K562 (cell line): ENCODE data around the gene LSM4. TPM values are rescaled to one million over a fixed set of nuclear protein-coding genes. Genes with fewer than 3 reads are reported as not detected.

Experiments
- ARID1B ChIP-seq: fragments of 450-650 bp; IDR thresholded peaks from 2 replicates; pipeline ENCODE4 v1.6.1; 2016; ENCODE audit warnings: antibody characterized with exemption, mild to moderate bottlenecking, inconsistent platforms
- EGR1 ChIP-seq: fragments of 450-650 bp; conservative IDR thresholded peaks from 2 replicates; pipeline ENCODE4 v1.6.1; 2017; ENCODE audit warnings: mild to moderate bottlenecking
- KDM2B ChIP-seq: fragments of 250-450 bp; sonication (Bioruptor Pico); IDR thresholded peaks from 2 replicates; pipeline ENCODE4 v1.8.0; 2021; ENCODE audit warnings: mild to moderate bottlenecking, moderate library complexity
- RBM17 ChIP-seq: fragments of 200-400 bp; formaldehyde crosslinking; IDR thresholded peaks from 2 replicates; pipeline ENCODE4 v1.6.1; 2017; ENCODE audit warnings: low read depth, mild to moderate bottlenecking, low read length, borderline replicate concordance
- TAF15 ChIP-seq: fragments of 200-400 bp; formaldehyde crosslinking; IDR thresholded peaks from 2 replicates; pipeline ENCODE4 v1.6.1; 2017; ENCODE audit warnings: mild to moderate bottlenecking, low read depth, low read length, moderate library complexity
- TEAD4 ChIP-seq, 2 experiments: sonication (generic) in 1 of 2; formaldehyde crosslinking in 1 of 2; IDR thresholded peaks; 2 replicates each; pipeline versions ENCODE4 v1.6.1 to v1.8.0; 2012 to 2022; ENCODE audit warnings: borderline replicate concordance in 1 of 2, inconsistent platforms in 1 of 2, low read length in 1 of 2, mild to moderate bottlenecking in 1 of 2, missing genetic modification reagents in 1 of 2
- ZNF592 ChIP-seq: fragments of 450-650 bp; IDR thresholded peaks from 2 replicates; pipeline ENCODE4 v1.6.1; 2017; ENCODE audit warnings: antibody characterized with exemption, mild to moderate bottlenecking
- polyA plus RNA-seq, 8 experiments: library from polyadenylated mRNA; depleted of rRNA in 4 of 8; stranded (reverse) in 5 of 8; unstranded in 3 of 8; fragments of >200 nt; fragmentation: Nextera tagmentation in 2 of 8; fragmentation: Illumina TruSeq in 1 of 8; extraction: Ambion mirVana in 2 of 8; extraction: Trizol in 1 of 8; gene quantifications; 2 replicates each; pipeline versions ENCODE4 v1.2.1 to v1.2.3, GENCODE V29; 2011 to 2014; ENCODE audit warnings: inconsistent platforms in 1 of 8, missing spikeins in 1 of 8
- total RNA-seq, 7 experiments: library from RNA; depleted of rRNA in 6 of 7; stranded (reverse); fragments of >200 nt in 6 of 7; fragmentation: Illumina TruSeq in 2 of 7; extraction: Trizol in 2 of 7; gene quantifications; 2 replicates each; pipeline versions ENCODE4 v1.2.1 to v1.2.3, GENCODE V29; 2011 to 2021; ENCODE audit warnings: low replicate concordance in 1 of 7

Gene LSM4
- total and polyA plus RNA-seq, 9 of the 15 experiments (the other 6 are each of a cell fraction or from before 2014, with no cell fraction given), result 11.9 to 763 (median 202) TPM

- TF ChIP-seq ZNF592, result peak; percentile 52; the same call in 1 of the 2 replicates
- TF ChIP-seq TAF15, result no peak
- TF ChIP-seq TEAD4 (IDR thresholded peaks at IDR 0.05; ENCODE audit: low read length), result no peak
- no peak for TF ChIP-seq TEAD4 (CRISPR knock-in tag; IDR thresholded peaks at IDR 0.05; ENCODE audit: borderline replicate concordance)
- no peak for TF ChIP-seq EGR1
- TF ChIP-seq ARID1B, result peak; percentile 42; the same call in 1 of the 2 replicates
- TF ChIP-seq KDM2B, result no peak
- TF ChIP-seq RBM17, result no peak
Measured at GRCh38 chr19:18340990-18341868, 18.4 kb upstream of the LSM4 start (continued).
